Measurements from ENCODE around the gene HBE1.

- TF ChIP-seq SMC3 (IDR thresholded peaks at IDR 0.05; ENCODE audit: borderline replicate concordance, low read length), result no peak
- TF ChIP-seq POLR2A (IDR thresholded peaks at IDR 0.05; ENCODE audit: low read depth, low read length), result no peak
- TF ChIP-seq MYC (IDR thresholded peaks at IDR 0.05; ENCODE audit: insufficient read depth, insufficient read length, insufficient replicate concordance, low read length, severe bottlenecking), result no peak
- no peak for TF ChIP-seq ZNF622 (IDR thresholded peaks at IDR 0.05)
- no peak for TF ChIP-seq SUPT20H (IDR thresholded peaks at IDR 0.05; ENCODE audit: borderline replicate concordance, control insufficient read depth, low read depth, low read length)
- TF ChIP-seq RAD21 (IDR thresholded peaks at IDR 0.05; ENCODE audit: insufficient read depth, low read depth, low read length), result no peak
- TF ChIP-seq, protein P1, sequence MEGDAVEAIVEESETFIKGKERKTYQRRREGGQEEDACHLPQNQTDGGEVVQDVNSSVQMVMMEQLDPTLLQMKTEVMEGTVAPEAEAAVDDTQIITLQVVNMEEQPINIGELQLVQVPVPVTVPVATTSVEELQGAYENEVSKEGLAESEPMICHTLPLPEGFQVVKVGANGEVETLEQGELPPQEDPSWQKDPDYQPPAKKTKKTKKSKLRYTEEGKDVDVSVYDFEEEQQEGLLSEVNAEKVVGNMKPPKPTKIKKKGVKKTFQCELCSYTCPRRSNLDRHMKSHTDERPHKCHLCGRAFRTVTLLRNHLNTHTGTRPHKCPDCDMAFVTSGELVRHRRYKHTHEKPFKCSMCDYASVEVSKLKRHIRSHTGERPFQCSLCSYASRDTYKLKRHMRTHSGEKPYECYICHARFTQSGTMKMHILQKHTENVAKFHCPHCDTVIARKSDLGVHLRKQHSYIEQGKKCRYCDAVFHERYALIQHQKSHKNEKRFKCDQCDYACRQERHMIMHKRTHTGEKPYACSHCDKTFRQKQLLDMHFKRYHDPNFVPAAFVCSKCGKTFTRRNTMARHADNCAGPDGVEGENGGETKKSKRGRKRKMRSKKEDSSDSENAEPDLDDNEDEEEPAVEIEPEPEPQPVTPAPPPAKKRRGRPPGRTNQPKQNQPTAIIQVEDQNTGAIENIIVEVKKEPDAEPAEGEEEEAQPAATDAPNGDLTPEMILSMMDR (IDR thresholded peaks at IDR 0.05 in 2 of 3, conservative IDR thresholded peaks at IDR 0.05 in 1 of 3; ENCODE audit: control insufficient read depth in 2 of 3, extremely low read depth in 1 of 3, insufficient read depth in 1 of 3, low read depth in 3 of 3, low read length in 3 of 3), result no peak
- no peak for TF ChIP-seq TCF12 (IDR thresholded peaks at IDR 0.05; ENCODE audit: low read depth, low read length)
Observed at GRCh38 chr11:5289696-5290095, 20.0 kb upstream of the HBE1 start.
